Loucy (cell line): ENCODE results near the gene GAK.

ENCODE experiments used
- H2AFZ ChIP-seq: fragments of 200-600 bp; sonication (generic); 2 replicates; pipeline ENCODE4 v1.6.0; 2016; ENCODE audit warnings: antibody characterized with exemption, mild to moderate bottlenecking, low read length, moderate library complexity
- H3F3A ChIP-seq: fragments of 200-600 bp; 2 replicates; pipeline ENCODE4 v1.6.0; 2016; ENCODE audit warnings: antibody characterized with exemption, low read depth, mild to moderate bottlenecking
- H3K27me3 ChIP-seq: fragments of 200-600 bp; sonication (generic); 2 replicates; pipeline ENCODE4 v1.6.1; 2014; ENCODE audit warnings: low read length, mild to moderate bottlenecking; ENCODE audit not compliant: insufficient read depth, poor library complexity, severe bottlenecking
- H3K36me3 ChIP-seq: fragments of 200-600 bp; sonication (generic); 2 replicates; pipeline ENCODE4 v1.6.1; 2016; ENCODE audit warnings: low read length; ENCODE audit not compliant: insufficient read depth
- H3K4me1 ChIP-seq: fragments of 200-600 bp; sonication (generic); 2 replicates; pipeline ENCODE4 v1.5.1; 2014; ENCODE audit warnings: low read length, mild to moderate bottlenecking; ENCODE audit not compliant: insufficient read depth, poor library complexity, severe bottlenecking
- H3K4me2 ChIP-seq: fragments of 200-600 bp; sonication (generic); 2 replicates; pipeline ENCODE4 v1.6.0; 2014; ENCODE audit warnings: antibody characterized with exemption, low read length, low read depth, mild to moderate bottlenecking; ENCODE audit not compliant: poor library complexity, severe bottlenecking
- H3K4me3 ChIP-seq: fragments of 200-600 bp; sonication (generic); 2 replicates; pipeline ENCODE4 v1.5.1; 2014; ENCODE audit warnings: low read length, mild to moderate bottlenecking, mixed read lengths; ENCODE audit not compliant: poor library complexity, severe bottlenecking
- H3K79me2 ChIP-seq: fragments of 200-600 bp; sonication (generic); 2 replicates; pipeline ENCODE4 v1.6.1; 2014; ENCODE audit warnings: low read length; ENCODE audit not compliant: insufficient read depth
- H3K9ac ChIP-seq: fragments of 200-600 bp; sonication (generic); 2 replicates; pipeline ENCODE4 v1.6.0; 2014; ENCODE audit warnings: mild to moderate bottlenecking, low read depth, low read length, moderate library complexity; ENCODE audit not compliant: poor library complexity, severe bottlenecking
- H3K9me2 ChIP-seq: fragments of 200-600 bp; sonication (generic); replicated peaks from 2 replicates; pipeline ENCODE4 v1.6.1; 2016; ENCODE audit warnings: low read depth, low read length, mixed read lengths
- H3K9me3 ChIP-seq: fragments of 200-600 bp; sonication (generic); 2 replicates; pipeline ENCODE4 v1.6.1; 2014; ENCODE audit warnings: mild to moderate bottlenecking, antibody characterized with exemption, low read length, low read depth; ENCODE audit not compliant: insufficient read depth
- H4K20me1 ChIP-seq: fragments of 200-600 bp; sonication (generic); 2 replicates; pipeline ENCODE4 v1.6.0; 2014; ENCODE audit warnings: antibody characterized with exemption, low read length, mild to moderate bottlenecking; ENCODE audit not compliant: insufficient read depth, poor library complexity, severe bottlenecking
- CTCF ChIP-seq: fragments of 200-600 bp; sonication (generic); conservative IDR thresholded peaks from 2 replicates; pipeline ENCODE4 v1.5.1; 2014; ENCODE audit warnings: mild to moderate bottlenecking, antibody characterized with exemption, low read length
- EZH2phosphoT487 ChIP-seq: fragments of 200-600 bp; IDR thresholded peaks from 2 replicates; pipeline ENCODE4 v1.6.1; 2018; ENCODE audit warnings: antibody characterized with exemption, mild to moderate bottlenecking, moderate library complexity, borderline replicate concordance

Gene GAK

GRCh38 chr4:955931-956381 lies 23.8 kb upstream of the GAK start:
- TF ChIP-seq CTCF (no peak), EZH2phosphoT487 (no peak)
- Histone ChIP-seq H3K4me3 (no peak overlapping the region), H3K9ac (no peak overlapping the region), H4K20me1 (no peaks in the 10 kb centered on the region), H3F3A (no peaks in the 10 kb centered on the region), H3K36me3 (no peaks in the 10 kb centered on the region), H3K4me1 (no peaks in the 10 kb centered on the region), H3K79me2 (no peaks in the 10 kb centered on the region), H3K9me2 (no peaks in the 10 kb centered on the region), H3K4me2 (no peak overlapping the region), H3K27me3 (no peaks in the 10 kb centered on the region), H3K9me3 (no peaks in the 10 kb centered on the region), H2AFZ (no peak overlapping the region)

- no peak for TF ChIP-seq EZH2phosphoT487
- TF ChIP-seq CTCF: no peak
- Histone ChIP-seq H3K36me3 (no peaks in the 10 kb centered on the region), H3K4me2 (no peak overlapping the region)
Observed at GRCh38 chr4:955161-955921, 23.2 kb upstream of the GAK start.

GRCh38 chr4:954211-955020 lies 22.3 kb upstream of the GAK start:
- no peaks in the 10 kb centered on the region for H3K9me3 ChIP-seq
- no peak overlapping the region for H2AFZ ChIP-seq
- H3K9ac ChIP-seq: no peak overlapping the region
- no peak for TF ChIP-seq EZH2phosphoT487
- no peaks in the 10 kb centered on the region for H3K27me3 ChIP-seq
- H4K20me1 ChIP-seq: no peaks in the 10 kb centered on the region
- H3K4me2 ChIP-seq: no peak overlapping the region
- no peaks in the 10 kb centered on the region for H3K9me2 ChIP-seq
- H3K36me3 ChIP-seq: no peaks in the 10 kb centered on the region
- no peaks in the 10 kb centered on the region for H3K79me2 ChIP-seq
- H3K4me3 ChIP-seq: no peak overlapping the region
- no peaks in the 10 kb centered on the region for H3F3A ChIP-seq
- H3K4me1 ChIP-seq: no peaks in the 10 kb centered on the region

More at GRCh38 chr4:955161-955921, 23.2 kb upstream of the GAK start:
- Histone ChIP-seq H3K9ac (no peak overlapping the region), H2AFZ (no peak overlapping the region), H3K79me2 (no peaks in the 10 kb centered on the region), H3K9me3 (no peaks in the 10 kb centered on the region), H3K9me2 (no peaks in the 10 kb centered on the region), H3K4me1 (no peaks in the 10 kb centered on the region), H3K4me3 (no peak overlapping the region), H3K27me3 (no peaks in the 10 kb centered on the region), H4K20me1 (no peaks in the 10 kb centered on the region), H3F3A (no peaks in the 10 kb centered on the region)
